HG02885 (cell line): ENCODE measurements around the gene LIMS2.

Experiments used
- ATAC-seq: cut with Tn5 transposase; IDR thresholded peaks from one replicate; pipeline ENCODE4 v1.9.1; 2021; ENCODE audit warnings: mild to moderate bottlenecking; ENCODE audit not compliant: unreplicated experiment, poor library complexity

Gene LIMS2

GRCh38 chr2:127609031-127609751 is 66.1 kb downstream of the LIMS2 start:
- ATAC-seq: no peak

GRCh38 chr2:127608061-127609030 is 67.0 kb downstream of the LIMS2 start:
- ATAC-seq: no peak

GRCh38 chr2:127607399-127607908 is 67.9 kb downstream of the LIMS2 start:
- no peak for ATAC-seq

GRCh38 chr2:127606625-127607398 is 68.5 kb downstream of the LIMS2 start:
- ATAC-seq: no peak

GRCh38 chr2:127605691-127606263 is 69.6 kb downstream of the LIMS2 start:
- no peak for ATAC-seq

GRCh38 chr2:127604986-127605385 is 70.3 kb downstream of the LIMS2 start:
- no peak for ATAC-seq

GRCh38 chr2:127599211-127599610 is 76.1 kb downstream of the LIMS2 start:
- no peak for ATAC-seq

GRCh38 chr2:127598711-127599110 is 76.6 kb downstream of the LIMS2 start:
- no peak for ATAC-seq

- no peak for ATAC-seq
Observed at GRCh38 chr2:127597984-127598380, 77.3 kb downstream of the LIMS2 start.

- no peak for ATAC-seq
Observed at GRCh38 chr2:127597046-127597983, 78.0 kb downstream of the LIMS2 start.

GRCh38 chr2:127596311-127597045 is 78.9 kb downstream of the LIMS2 start:
- ATAC-seq: no peak

GRCh38 chr2:127594116-127594591 is 81.2 kb downstream of the LIMS2 start:
- no peak for ATAC-seq

GRCh38 chr2:127593228-127594115 is 81.9 kb downstream of the LIMS2 start:
- no peak for ATAC-seq

GRCh38 chr2:127592761-127593227 is 82.5 kb downstream of the LIMS2 start:
- no peak for ATAC-seq

- peak; percentile 79 for ATAC-seq
Observed at GRCh38 chr2:127591221-127591923, 84.0 kb downstream of the LIMS2 start.

GRCh38 chr2:127590386-127591190 is 84.7 kb downstream of the LIMS2 start:
- ATAC-seq: no peak
